Measurements from ENCODE around the gene OR7G1. TPM values are rescaled to one million over a fixed set of nuclear protein-coding genes. Genes with fewer than 3 reads are reported as not detected.

The OR7G1 gene
- polyA plus RNA-seq, 1 donor (not counting 4 experiments of a cell fraction or from before 2014, with no cell fraction given) = not detected

DNA sequence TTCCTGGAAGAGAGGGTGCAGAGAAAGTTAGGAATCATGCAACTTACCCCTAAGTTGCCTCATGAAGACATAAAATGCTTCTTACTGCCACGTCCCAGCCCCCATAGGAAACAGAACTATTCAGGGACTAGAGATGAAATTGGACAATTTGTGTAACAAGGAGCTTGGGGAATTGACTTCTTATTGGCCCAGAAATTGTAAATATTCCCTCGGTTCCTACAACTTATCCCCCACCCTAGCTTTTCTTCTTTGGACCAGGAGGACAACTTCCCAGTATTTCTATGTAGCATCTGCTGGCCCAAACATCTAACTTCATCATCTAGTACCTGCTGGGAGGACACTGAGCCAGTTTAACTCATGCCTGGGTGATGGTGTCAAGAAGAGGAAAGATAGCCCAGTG lies 28.8 kb downstream of the OR7G1 start, which contains the start of gene OR1M1:
OR1M1 (plus strand) TSS at position 301 of the 400 bp plus-strand sequence. CDS start 6,184 bp downstream, outside the sequence.
- Histone ChIP-seq H3K79me2 (ENCODE audit: control insufficient read depth, insufficient read depth, low read length) (no peaks in the 10 kb centered on the region), H3K4me3 (ENCODE audit: control insufficient read depth in 2 of 3, extremely low read depth in 1 of 3, insufficient read depth in 2 of 3, low read depth in 1 of 3, low read length in 3 of 3) (no peak within 1 kb of the TSS), H3K4me1 (ENCODE audit: control insufficient read depth, extremely low read depth, insufficient read depth, low read length) (no peaks in the 10 kb centered on the region), H3K27ac (ENCODE audit: control insufficient read depth, insufficient read depth, low read length) (no peak within 1 kb of the TSS), H4K20me1 (ENCODE audit: control insufficient read depth, extremely low read depth, insufficient read depth, low read length) (no peaks in the 10 kb centered on the region), H2AFZ (ENCODE audit: control insufficient read depth, low read length) (no peak within 1 kb of the TSS), H3K36me3 (ENCODE audit: control insufficient read depth in 2 of 2, extremely low read depth in 1 of 2, insufficient read depth in 2 of 2, low read length in 2 of 2) (no peaks in the 10 kb centered on the region), H3K4me2 (ENCODE audit: control insufficient read depth, extremely low read depth, insufficient read depth, low read depth, low read length) (no peak within 1 kb of the TSS), H3K9me1 (ENCODE audit: control insufficient read depth, extremely low read depth, insufficient read depth, low read length) (no peaks in the 10 kb centered on the region), H3K27me3 (ENCODE audit: control insufficient read depth, extremely low read depth, insufficient read depth, low read length) (no peaks in the 10 kb centered on the region), H3K9ac (ENCODE audit: control insufficient read depth, extremely low read depth, insufficient read depth, low read length) (no peak within 1 kb of the TSS), H3K9me3 (ENCODE audit: control insufficient read depth, low read depth, low read length) (no peaks in the 10 kb centered on the region)
- TF ChIP-seq CTCF (optimal IDR thresholded peaks at IDR 0.05 in 1 of 3, IDR thresholded peaks at IDR 0.05 in 1 of 3, conservative IDR thresholded peaks at IDR 0.05 in 1 of 3; ENCODE audit: extremely low read depth in 1 of 3, insufficient read depth in 2 of 3, low read length in 3 of 3) (no peak), EZH2 (IDR thresholded peaks at IDR 0.05; ENCODE audit: low read length) (no peak)
- dilution Hi-C loops (cut with MboI; ENCODE audit: extremely low pct_ligation_motif_present, low sequenced_read_pairs) = no loop called here
- FAIRE-seq (no peak), DNase-seq (ENCODE audit: low read depth, low spot score) (no peak)

GRCh38 chr19:9078651-9079050 lies 36.9 kb downstream of the OR7G1 start:
- Histone ChIP-seq H3K4me3 (ENCODE audit: control insufficient read depth in 2 of 3, extremely low read depth in 1 of 3, insufficient read depth in 2 of 3, low read depth in 1 of 3, low read length in 3 of 3) (no peak overlapping the region), H3K9me1 (ENCODE audit: control insufficient read depth, extremely low read depth, insufficient read depth, low read length) (no peaks in the 10 kb centered on the region), H3K9me3 (ENCODE audit: control insufficient read depth, low read depth, low read length) (no peaks in the 10 kb centered on the region), H3K27me3 (ENCODE audit: control insufficient read depth, extremely low read depth, insufficient read depth, low read length) (no peaks in the 10 kb centered on the region), H3K79me2 (ENCODE audit: control insufficient read depth, insufficient read depth, low read length) (no peaks in the 10 kb centered on the region), H3K27ac (ENCODE audit: control insufficient read depth, insufficient read depth, low read length) (no peak overlapping the region), H2AFZ (ENCODE audit: control insufficient read depth, low read length) (no peak overlapping the region), H4K20me1 (ENCODE audit: control insufficient read depth, extremely low read depth, insufficient read depth, low read length) (no peaks in the 10 kb centered on the region), H3K4me1 (ENCODE audit: control insufficient read depth, extremely low read depth, insufficient read depth, low read length) (peaks cover 10% of the 10 kb centered on the region), H3K9ac (ENCODE audit: control insufficient read depth, extremely low read depth, insufficient read depth, low read length) (no peak overlapping the region), H3K4me2 (ENCODE audit: control insufficient read depth, extremely low read depth, insufficient read depth, low read depth, low read length) (no peak overlapping the region), H3K36me3 (ENCODE audit: control insufficient read depth in 2 of 2, extremely low read depth in 1 of 2, insufficient read depth in 2 of 2, low read length in 2 of 2) (no peaks in the 10 kb centered on the region)
- no peak for FAIRE-seq
- no peak for DNase-seq (ENCODE audit: low read depth, low spot score)
- dilution Hi-C loops (cut with MboI; ENCODE audit: extremely low pct_ligation_motif_present, low sequenced_read_pairs) = no loop called here
- TF ChIP-seq EZH2 (IDR thresholded peaks at IDR 0.05; ENCODE audit: low read length) (no peak), CTCF (optimal IDR thresholded peaks at IDR 0.05 in 1 of 3, IDR thresholded peaks at IDR 0.05 in 1 of 3, conservative IDR thresholded peaks at IDR 0.05 in 1 of 3; ENCODE audit: extremely low read depth in 1 of 3, insufficient read depth in 2 of 3, low read length in 3 of 3) (no peak)
